Vagina (tissue), 2 donors: ENCODE results near the gene TEX51.

ENCODE experiments used
- POLR2A ChIP-seq, 2 donors: fragments of 450-650 bp; IDR thresholded peaks; one replicate each; pipeline ENCODE4 v1.6.1; 2017; ENCODE audit warnings: antibody characterized with exemption in 2 of 2, mild to moderate bottlenecking in 2 of 2, moderate library complexity in 2 of 2
- POLR2AphosphoS5 ChIP-seq, 2 donors: sonication (generic); formaldehyde crosslinking; IDR thresholded peaks; one replicate each; pipeline ENCODE4 v1.9.0; 2017; ENCODE audit warnings: antibody characterized with exemption in 2 of 2, mild to moderate bottlenecking in 2 of 2, low read depth in 1 of 2; ENCODE audit not compliant: insufficient read depth in 1 of 2
- TF ChIP-seq, protein P1 (sequence below), 3 experiments: fragments of 450-650 bp in 2 of 3; fragments of 200-600 bp in 1 of 3; sonication (generic) in 1 of 3; IDR thresholded peaks; one replicate each; pipeline ENCODE4 v1.5.1; 2017 to 2019; ENCODE audit warnings: antibody characterized with exemption in 3 of 3, mild to moderate bottlenecking in 2 of 3, moderate library complexity in 2 of 3

DNA sequence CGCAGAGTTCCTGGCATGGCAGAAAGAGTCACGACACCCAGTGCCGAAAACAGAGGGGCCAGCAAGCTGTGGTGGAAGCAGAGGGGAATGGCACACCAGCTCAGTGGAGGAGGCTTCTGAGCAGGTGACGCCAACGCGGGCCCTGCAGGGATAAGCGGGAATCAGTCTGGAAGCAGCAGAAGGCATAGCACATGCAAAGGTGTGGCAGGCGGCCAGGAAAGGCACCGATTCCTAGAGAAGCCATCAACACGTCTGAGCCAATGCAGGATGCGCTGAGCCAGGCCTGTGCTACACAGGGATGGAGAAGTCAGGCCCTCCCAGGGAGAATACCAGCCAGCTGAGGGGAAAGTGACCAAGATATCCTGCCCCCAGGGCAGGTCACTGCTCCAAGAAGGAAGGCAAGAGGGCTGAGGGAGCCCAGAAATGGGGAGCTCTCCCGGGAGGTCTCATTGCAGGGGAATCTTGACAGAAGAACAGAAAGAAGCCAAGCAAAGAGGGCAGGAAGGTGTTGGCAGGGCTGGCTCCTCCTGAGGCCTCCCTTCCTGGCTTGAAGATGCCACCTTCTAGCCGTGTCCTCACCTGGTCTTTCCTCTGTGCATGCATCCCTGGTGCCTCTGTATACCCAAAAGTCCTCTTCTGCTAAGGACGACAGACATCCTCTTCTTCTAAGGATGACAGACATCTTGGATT, 16.3 kb downstream of the TEX51 start:
- TF ChIP-seq, protein P1, sequence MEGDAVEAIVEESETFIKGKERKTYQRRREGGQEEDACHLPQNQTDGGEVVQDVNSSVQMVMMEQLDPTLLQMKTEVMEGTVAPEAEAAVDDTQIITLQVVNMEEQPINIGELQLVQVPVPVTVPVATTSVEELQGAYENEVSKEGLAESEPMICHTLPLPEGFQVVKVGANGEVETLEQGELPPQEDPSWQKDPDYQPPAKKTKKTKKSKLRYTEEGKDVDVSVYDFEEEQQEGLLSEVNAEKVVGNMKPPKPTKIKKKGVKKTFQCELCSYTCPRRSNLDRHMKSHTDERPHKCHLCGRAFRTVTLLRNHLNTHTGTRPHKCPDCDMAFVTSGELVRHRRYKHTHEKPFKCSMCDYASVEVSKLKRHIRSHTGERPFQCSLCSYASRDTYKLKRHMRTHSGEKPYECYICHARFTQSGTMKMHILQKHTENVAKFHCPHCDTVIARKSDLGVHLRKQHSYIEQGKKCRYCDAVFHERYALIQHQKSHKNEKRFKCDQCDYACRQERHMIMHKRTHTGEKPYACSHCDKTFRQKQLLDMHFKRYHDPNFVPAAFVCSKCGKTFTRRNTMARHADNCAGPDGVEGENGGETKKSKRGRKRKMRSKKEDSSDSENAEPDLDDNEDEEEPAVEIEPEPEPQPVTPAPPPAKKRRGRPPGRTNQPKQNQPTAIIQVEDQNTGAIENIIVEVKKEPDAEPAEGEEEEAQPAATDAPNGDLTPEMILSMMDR (IDR thresholded peaks at IDR 0.05): no peak
- TF ChIP-seq POLR2A (IDR thresholded peaks at IDR 0.05) (no peak), POLR2AphosphoS5 (IDR thresholded peaks at IDR 0.05; ENCODE audit: insufficient read depth in 1 of 2, low read depth in 1 of 2) (no peak)
